Gastroesophageal sphincter (tissue), 4 donors: ENCODE results near the gene BPIFA1. TPM values are rescaled to one million over a fixed set of nuclear protein-coding genes. Genes with fewer than 3 reads are reported as not detected.

Experiments
- ATAC-seq: fragments of 150-250 bp; one replicate; pipeline ENCODE4 v1.9.1; 2016; ENCODE audit warnings: mild to moderate bottlenecking, moderate library complexity
- H3K27ac ChIP-seq, 4 donors: fragments of 200-600 bp; sonication (generic) in 3 of 4; 1 replicate in 3 of 4; 2 replicates in 1 of 4; pipeline ENCODE4 v1.5.1; 2016 to 2019
- H3K27me3 ChIP-seq: fragments of 200-600 bp; sonication (generic); one replicate; pipeline ENCODE4 v1.5.1; 2019
- H3K36me3 ChIP-seq, 2 donors: fragments of 200-600 bp; sonication (generic); one replicate each; pipeline ENCODE4 v1.5.1; 2019; ENCODE audit warnings: control low read depth in 1 of 2
- H3K4me1 ChIP-seq, 3 donors: fragments of 200-600 bp; sonication (generic); 1 replicate in 2 of 3; 2 replicates in 1 of 3; pipeline ENCODE4 v1.5.1; 2016 to 2019; ENCODE audit warnings: control low read depth in 2 of 3
- H3K4me3 ChIP-seq, 2 donors: fragments of 200-600 bp; sonication (generic); one replicate each; pipeline ENCODE4 v1.5.1; 2019; ENCODE audit warnings: mild to moderate bottlenecking in 1 of 2, moderate library complexity in 1 of 2
- H3K9me3 ChIP-seq, 3 donors: fragments of 200-600 bp; sonication (generic); one replicate each; pipeline ENCODE4 v1.5.1; 2017 to 2019; ENCODE audit warnings: control low read depth in 2 of 3
- EP300 ChIP-seq: sonication (generic); formaldehyde crosslinking; IDR thresholded peaks from one replicate; pipeline ENCODE4 v1.6.1; 2017; ENCODE audit warnings: antibody characterized with exemption, mild to moderate bottlenecking
- POLR2A ChIP-seq, 2 donors: fragments of 450-650 bp; IDR thresholded peaks; one replicate each; pipeline ENCODE4 v1.6.1; 2017; ENCODE audit warnings: antibody characterized with exemption in 2 of 2, mild to moderate bottlenecking in 2 of 2, moderate library complexity in 1 of 2
- POLR2AphosphoS5 ChIP-seq: sonication (generic); formaldehyde crosslinking; IDR thresholded peaks from one replicate; pipeline ENCODE4 v1.6.1; 2017; ENCODE audit warnings: antibody characterized with exemption
- WGBS, 2 donors: methylation state at CpG; one replicate each; pipeline ENCODE4 v1.1.5; 2018; ENCODE audit warnings: low coverage in 1 of 2; 5-methylcytosine and 5-hydroxymethylcytosine counted together
- total RNA-seq, 4 donors: library from RNA; depleted of rRNA; stranded (reverse); fragments of >200 nt; gene quantifications; one replicate each; pipeline ENCODE4 v1.1.0, GENCODE V29; 2016
- TF ChIP-seq, protein P1 (sequence below), 4 experiments: fragments of 200-600 bp in 2 of 4; fragments of 450-650 bp in 2 of 4; sonication (generic) in 1 of 4; IDR thresholded peaks; one replicate each; pipeline ENCODE4 v1.5.1; 2017 to 2019; ENCODE audit warnings: antibody characterized with exemption in 4 of 4, mild to moderate bottlenecking in 2 of 4, moderate library complexity in 2 of 4

Gene BPIFA1
- total RNA-seq, 4 donors from 2014 or later: not detected

DNA sequence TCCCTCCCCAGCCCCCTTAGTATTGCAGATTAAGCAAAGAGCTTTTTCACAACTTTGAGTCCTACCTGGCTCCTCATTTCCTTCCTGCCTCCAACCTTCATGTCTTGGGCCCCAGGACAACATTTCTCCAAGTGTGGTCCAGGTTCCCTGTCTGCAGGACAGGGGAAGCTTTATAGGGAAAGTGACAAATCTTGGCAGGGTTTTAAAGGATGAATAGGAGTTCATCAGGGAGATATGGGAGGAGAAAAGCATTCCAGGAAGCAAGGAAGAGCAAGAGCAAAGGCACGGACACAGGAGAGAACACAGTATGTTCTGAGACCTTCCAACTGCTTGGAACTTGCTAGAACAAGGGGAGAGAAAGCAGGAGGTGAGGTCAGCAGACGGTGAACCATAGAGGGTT lies 49.1 kb downstream of the BPIFA1 start:
- H3K27me3 ChIP-seq: peaks cover 88% of the 10 kb centered on the region
- H3K4me3 ChIP-seq: no peak overlapping the region
- H3K9me3 ChIP-seq: peaks cover 0 to 11% (median 0%) of the 10 kb centered on the region in 3 donors
- no peak for ATAC-seq
- no peak for TF ChIP-seq EP300
- TF ChIP-seq, protein P1, sequence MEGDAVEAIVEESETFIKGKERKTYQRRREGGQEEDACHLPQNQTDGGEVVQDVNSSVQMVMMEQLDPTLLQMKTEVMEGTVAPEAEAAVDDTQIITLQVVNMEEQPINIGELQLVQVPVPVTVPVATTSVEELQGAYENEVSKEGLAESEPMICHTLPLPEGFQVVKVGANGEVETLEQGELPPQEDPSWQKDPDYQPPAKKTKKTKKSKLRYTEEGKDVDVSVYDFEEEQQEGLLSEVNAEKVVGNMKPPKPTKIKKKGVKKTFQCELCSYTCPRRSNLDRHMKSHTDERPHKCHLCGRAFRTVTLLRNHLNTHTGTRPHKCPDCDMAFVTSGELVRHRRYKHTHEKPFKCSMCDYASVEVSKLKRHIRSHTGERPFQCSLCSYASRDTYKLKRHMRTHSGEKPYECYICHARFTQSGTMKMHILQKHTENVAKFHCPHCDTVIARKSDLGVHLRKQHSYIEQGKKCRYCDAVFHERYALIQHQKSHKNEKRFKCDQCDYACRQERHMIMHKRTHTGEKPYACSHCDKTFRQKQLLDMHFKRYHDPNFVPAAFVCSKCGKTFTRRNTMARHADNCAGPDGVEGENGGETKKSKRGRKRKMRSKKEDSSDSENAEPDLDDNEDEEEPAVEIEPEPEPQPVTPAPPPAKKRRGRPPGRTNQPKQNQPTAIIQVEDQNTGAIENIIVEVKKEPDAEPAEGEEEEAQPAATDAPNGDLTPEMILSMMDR (IDR thresholded peaks at IDR 0.05): no peak
- TF ChIP-seq POLR2AphosphoS5: no peak
- no peak for TF ChIP-seq POLR2A (IDR thresholded peaks at IDR 0.05)
- no peak overlapping the region for H3K27ac ChIP-seq
- 36 to 69% methylated on average over 2 of the region's 2 CpGs for WGBS, 2 donors
- no peaks in the 10 kb centered on the region for H3K4me1 ChIP-seq
- no peaks in the 10 kb centered on the region for H3K36me3 ChIP-seq

DNA sequence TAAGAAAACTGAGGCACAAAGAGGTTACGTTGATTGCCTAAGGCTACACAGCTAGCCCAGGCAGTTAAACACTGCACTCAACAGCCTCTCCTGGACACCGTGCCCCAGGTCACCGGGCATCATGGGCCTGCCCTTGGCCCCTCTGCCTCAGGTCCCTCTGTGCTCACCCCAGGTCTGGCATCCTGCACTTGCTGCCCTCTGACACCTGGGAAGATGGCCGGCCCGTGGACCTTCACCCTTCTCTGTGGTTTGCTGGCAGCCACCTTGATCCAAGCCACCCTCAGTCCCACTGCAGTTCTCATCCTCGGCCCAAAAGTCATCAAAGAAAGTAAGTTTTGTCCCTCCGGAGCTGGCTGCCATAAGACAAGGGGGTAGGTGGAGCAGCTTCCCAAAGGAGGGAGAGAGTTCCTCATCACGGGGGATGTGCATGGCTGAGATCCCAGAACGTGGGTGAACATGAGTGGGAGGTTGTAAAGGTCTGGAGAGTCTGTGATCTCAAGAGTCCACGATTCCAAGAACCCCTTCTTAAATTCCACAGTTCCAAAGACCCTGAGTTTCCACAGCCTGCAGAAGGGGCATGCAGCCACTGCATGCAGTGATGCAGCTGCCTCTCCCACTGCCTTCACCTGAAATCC lies 50.2 kb downstream of the BPIFA1 start:
- WGBS, 2 donors: 83% methylated on average over 2 of the region's 10 CpGs; no CpG with 5 or more reads in 1 of the 2 donors
- Histone ChIP-seq H3K9me3 (peaks cover 0 to 11% (median 0%) of the 10 kb centered on the region in 3 donors), H3K4me1 (no peaks in the 10 kb centered on the region), H3K36me3 (no peaks in the 10 kb centered on the region), H3K27ac (no peak overlapping the region), H3K4me3 (no peak overlapping the region), H3K27me3 (peaks cover 85% of the 10 kb centered on the region)
- TF ChIP-seq EP300: no peak
- TF ChIP-seq, protein P1 (IDR thresholded peaks at IDR 0.05): no peak
- TF ChIP-seq POLR2AphosphoS5: no peak
- TF ChIP-seq POLR2A (IDR thresholded peaks at IDR 0.05): no peak
- ATAC-seq: no peak

DNA sequence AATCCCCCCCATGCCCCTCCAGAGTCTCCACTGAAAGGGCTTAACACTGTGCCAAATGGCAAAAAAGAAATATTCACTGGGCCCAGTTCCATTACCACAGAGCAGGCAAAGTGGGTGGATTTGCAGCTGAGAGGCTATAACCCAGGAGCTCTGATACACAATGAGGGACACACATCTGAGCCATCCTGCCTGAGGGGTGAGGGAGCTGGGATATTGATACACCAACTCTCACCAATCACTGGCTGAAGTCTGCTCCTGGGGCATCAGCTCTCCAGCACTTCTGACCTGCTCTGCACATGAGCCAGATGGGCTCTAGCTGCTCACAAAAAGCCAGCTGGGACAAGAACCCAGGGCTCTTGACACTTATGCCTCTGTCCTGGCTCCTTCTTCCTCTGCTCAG lies 52.1 kb downstream of the BPIFA1 start:
- ATAC-seq: no peak
- peaks cover 0 to 11% (median 0%) of the 10 kb centered on the region in 3 donors for H3K9me3 ChIP-seq

DNA sequence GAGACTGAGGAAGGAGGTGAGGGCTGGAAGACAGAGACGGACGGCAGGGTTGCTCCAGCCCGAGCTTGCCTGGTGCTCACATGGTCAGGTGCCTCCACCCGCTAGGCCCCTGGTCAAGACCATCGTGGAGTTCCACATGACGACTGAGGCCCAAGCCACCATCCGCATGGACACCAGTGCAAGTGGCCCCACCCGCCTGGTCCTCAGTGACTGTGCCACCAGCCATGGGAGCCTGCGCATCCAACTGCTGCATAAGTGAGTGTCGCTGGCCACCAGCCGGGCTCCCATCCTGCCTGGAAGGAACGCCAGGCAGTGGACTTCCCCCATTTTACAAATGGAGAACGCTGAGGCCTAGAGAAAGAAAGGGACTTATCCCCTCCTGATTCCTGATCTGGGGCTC lies 55.1 kb downstream of the BPIFA1 start:
- Histone ChIP-seq H3K27me3 (peaks cover 69% of the 10 kb centered on the region), H3K4me1 (no peaks in the 10 kb centered on the region), H3K9me3 (peaks cover 0 to 11% (median 0%) of the 10 kb centered on the region in 3 donors), H3K36me3 (no peaks in the 10 kb centered on the region), H3K4me3 (no peak overlapping the region), H3K27ac (no peak overlapping the region)
- no peak for ATAC-seq
- 81% methylated on average over 6 of the region's 13 CpGs; no CpG with 5 or more reads in 1 of the 2 donors for WGBS, 2 donors
- TF ChIP-seq, protein P1 (IDR thresholded peaks at IDR 0.05): no peak
- TF ChIP-seq EP300: no peak
- TF ChIP-seq POLR2AphosphoS5: no peak
- no peak for TF ChIP-seq POLR2A (IDR thresholded peaks at IDR 0.05)

More for the DNA sequence above, 52.1 kb downstream of the BPIFA1 start:
- no peaks in the 10 kb centered on the region for H3K36me3 ChIP-seq
- H3K4me3 ChIP-seq: no peak overlapping the region
- TF ChIP-seq, protein P1 (IDR thresholded peaks at IDR 0.05): no peak
- peaks cover 86% of the 10 kb centered on the region for H3K27me3 ChIP-seq
- H3K27ac ChIP-seq: no peak overlapping the region
- no peaks in the 10 kb centered on the region for H3K4me1 ChIP-seq

DNA sequence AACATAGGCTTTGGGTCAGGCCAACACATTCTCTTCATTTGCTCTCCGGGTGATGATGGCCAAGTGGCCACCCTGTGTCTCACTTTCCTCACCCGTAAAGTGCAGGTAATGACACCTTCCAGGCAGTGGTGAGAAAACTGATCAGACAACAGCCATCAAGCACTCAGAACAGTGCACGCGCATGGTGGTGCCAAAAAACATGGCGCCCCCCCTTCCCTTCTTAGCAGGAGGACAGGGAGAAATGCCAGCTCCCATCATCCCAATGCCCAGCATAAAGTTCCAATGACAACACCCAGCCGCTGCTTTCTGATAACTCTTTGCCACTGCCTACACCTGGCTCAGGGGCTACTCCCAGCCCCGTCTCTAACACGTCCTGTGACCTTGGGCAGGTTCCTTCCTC lies 55.6 kb downstream of the BPIFA1 start:
- no peaks in the 10 kb centered on the region for H3K4me1 ChIP-seq
- H3K4me3 ChIP-seq: no peak overlapping the region
- TF ChIP-seq, protein P1 (IDR thresholded peaks at IDR 0.05): no peak
- TF ChIP-seq POLR2AphosphoS5 (no peak), POLR2A (IDR thresholded peaks at IDR 0.05) (no peak), EP300 (no peak)
- H3K9me3 ChIP-seq: peaks cover 0 to 11% (median 0%) of the 10 kb centered on the region in 3 donors
- 73 to 83% methylated on average over 3 to 5 of the region's 8 CpGs for WGBS, 2 donors
- peaks cover 65% of the 10 kb centered on the region for H3K27me3 ChIP-seq
- no peak for ATAC-seq
- H3K36me3 ChIP-seq: no peaks in the 10 kb centered on the region
- H3K27ac ChIP-seq: no peak overlapping the region
